GM18507 (cell line): ENCODE data around the gene BACH1.

Experiments
- DNase-seq: peaks from one replicate; pipeline ENCODE4 v3.0.0; 2011; ENCODE audit warnings: low read depth; ENCODE audit not compliant: insufficient read length; ENCODE audit errors: extremely low spot score
- FAIRE-seq: peaks from 2 replicates; lab custom pipeline; 2011; peaks lifted over from hg19 to GRCh38; lab: Jason Lieb, UNC

Gene BACH1

DNA sequence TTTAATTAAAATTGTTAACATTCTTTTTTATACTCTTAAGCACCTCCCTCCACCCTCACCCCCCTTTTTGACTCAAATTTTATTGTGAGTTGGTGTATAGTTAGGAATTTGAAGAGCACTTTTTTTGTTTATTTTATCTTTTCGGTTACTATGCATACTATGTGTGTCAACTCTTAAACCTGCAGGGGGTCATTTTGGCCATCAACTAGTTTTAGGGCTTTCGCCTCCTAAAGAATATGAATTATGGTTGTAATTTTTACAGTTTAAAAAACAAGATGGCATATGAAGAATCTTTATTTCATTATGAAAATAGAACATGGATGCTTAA, 9.7 kb downstream of the BACH1 start:
- FAIRE-seq, result no peak
- no peak for DNase-seq

- DNase-seq (no peak), FAIRE-seq (no peak)
Measured at GRCh38 chr21:29309703-29310102, 11.0 kb downstream of the BACH1 start.

- no peak for DNase-seq
- no peak for FAIRE-seq
Measured at GRCh38 chr21:29311802-29312201, 13.1 kb downstream of the BACH1 start.

DNA sequence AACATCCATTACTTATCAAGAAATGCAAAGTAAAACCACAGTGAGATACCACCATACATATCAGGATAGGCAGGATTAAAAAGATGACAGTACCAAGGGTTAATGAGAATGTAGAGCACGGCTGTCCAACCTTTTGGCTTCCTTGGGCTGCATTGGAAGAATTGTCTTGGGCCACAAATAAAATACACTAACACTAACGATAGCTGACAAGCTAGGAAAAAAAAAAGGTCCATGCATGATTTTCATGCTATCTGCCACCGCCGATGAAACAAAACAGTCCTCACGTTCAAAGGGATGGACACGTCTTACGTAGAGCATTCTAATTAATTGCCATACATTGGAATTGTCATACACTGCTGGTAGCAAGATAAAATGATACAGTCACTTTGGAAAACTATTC, 14.3 kb downstream of the BACH1 start:
- DNase-seq, result no peak
- no peak for FAIRE-seq

DNA sequence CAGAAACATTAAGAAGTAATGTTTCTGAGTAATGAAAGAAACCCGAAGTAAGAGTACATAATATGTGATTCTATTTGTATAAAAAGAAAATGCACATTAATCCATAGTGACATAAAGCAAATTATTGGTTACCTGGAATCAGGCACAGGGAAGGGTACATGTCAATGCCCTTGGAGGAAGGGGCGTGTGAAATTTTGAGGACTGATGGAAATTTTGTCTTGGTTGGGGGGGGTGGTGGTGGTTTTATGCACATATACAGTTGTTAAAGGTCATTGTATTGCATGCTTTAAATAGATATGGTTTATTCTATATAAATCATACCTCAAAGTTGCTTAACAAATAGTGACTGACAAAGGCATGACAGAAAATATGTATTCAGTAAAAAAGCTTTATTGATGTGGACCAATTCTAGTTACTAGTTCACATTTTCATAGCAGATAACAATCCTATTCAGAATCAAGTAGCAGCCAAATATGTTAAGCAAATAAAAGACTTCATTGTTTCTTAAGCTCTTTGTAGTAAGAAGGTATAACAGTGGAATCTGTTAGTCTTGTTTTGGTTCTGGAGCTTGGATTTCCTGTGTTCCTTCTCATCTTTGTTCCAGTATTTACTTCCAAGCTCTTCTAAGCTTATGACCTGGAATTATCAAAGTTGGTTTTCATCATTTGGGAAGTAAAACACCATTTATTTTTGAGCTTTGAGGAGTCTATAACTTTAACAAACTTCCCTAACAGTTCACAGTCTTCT, 15.1 kb downstream of the BACH1 start:
- FAIRE-seq (no peak), DNase-seq (no peak)

DNA sequence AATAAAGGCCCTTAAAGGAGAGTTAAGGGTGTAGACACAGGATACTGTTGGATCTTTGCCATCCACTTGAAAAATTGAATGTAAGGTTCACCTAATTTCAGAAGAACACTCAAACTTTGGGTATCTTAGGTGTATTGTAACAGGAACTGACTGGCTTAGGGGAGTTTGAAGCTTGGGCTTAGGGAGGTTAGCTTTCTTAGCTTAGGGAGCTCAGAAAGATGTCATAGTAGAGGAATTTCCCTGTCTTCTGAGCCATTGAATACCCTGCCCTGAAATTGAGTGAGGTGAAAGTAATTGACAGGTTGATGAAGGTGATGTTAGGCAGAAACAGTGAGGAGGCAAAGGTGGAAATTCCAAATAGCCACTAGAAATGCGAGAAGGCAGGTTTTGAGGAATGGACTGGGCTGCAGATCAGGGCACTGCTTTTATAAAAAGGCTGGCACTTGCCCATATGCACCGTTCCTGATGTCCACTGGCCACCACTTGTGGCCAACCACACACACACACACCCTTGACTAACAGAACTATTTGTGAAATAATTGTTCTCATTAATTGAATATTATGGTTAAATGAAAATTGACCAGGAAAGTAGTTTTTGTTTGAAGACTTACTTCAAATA, 16.5 kb downstream of the BACH1 start:
- FAIRE-seq (no peak), DNase-seq (no peak)

- no peak for FAIRE-seq
- DNase-seq, result no peak
Measured at GRCh38 chr21:29316029-29316742, 17.5 kb downstream of the BACH1 start.

DNA sequence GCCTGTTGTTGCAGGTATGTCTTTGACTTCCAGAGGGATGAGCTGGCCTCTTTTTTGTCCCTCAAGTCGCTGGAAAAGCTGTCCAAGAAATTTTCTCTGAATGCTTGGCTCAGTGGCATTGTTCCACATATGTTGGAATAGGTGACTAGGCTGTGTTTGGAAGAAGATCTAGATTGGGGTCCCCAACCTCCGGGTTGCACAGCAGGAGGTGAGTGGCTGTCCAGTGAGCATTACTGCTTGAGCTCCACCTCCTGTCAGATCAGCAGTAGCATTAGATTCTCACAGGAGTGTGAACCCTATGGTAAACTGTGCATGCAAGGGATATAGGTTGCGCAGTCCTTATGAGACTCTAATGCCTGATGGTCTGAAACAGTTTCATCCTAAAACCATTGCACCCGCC, 18.1 kb downstream of the BACH1 start:
- DNase-seq (no peak), FAIRE-seq (no peak)

GRCh38 chr21:29318354-29318753, 19.6 kb downstream of the BACH1 start:
- DNase-seq, result no peak
- FAIRE-seq, result no peak

DNA sequence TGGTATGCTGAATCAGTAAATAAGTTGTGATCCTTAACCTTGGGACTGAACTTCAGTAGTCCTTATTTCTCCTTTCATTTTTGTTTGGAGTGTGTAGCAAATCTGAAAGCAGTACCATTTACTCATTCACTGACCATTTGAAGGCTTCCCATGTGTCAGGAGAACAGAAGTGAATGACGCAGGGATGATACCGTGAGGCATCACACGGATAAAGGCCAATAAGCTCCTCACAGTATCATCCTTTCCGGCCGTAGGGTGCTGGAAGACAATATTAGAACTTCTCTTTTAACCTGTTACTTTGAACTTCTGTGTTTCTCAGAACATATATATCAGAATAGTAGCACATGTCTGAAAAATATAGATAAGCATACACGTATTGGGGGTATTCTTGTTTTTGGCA, 21.3 kb downstream of the BACH1 start:
- DNase-seq (no peak), FAIRE-seq (no peak)

GRCh38 chr21:29321217-29321616, 22.5 kb downstream of the BACH1 start:
- FAIRE-seq, result no peak

GRCh38 chr21:29321932-29322928, 23.5 kb downstream of the BACH1 start:
- DNase-seq (no peak), FAIRE-seq (no peak)

More at GRCh38 chr21:29321217-29321616, 22.5 kb downstream of the BACH1 start:
- no peak for DNase-seq

- FAIRE-seq (no peak), DNase-seq (no peak)
Measured at GRCh38 chr21:29323189-29323588, 24.5 kb downstream of the BACH1 start.

- FAIRE-seq (no peak), DNase-seq (no peak)
Measured at GRCh38 chr21:29326914-29327554, 28.3 kb downstream of the BACH1 start.

DNA sequence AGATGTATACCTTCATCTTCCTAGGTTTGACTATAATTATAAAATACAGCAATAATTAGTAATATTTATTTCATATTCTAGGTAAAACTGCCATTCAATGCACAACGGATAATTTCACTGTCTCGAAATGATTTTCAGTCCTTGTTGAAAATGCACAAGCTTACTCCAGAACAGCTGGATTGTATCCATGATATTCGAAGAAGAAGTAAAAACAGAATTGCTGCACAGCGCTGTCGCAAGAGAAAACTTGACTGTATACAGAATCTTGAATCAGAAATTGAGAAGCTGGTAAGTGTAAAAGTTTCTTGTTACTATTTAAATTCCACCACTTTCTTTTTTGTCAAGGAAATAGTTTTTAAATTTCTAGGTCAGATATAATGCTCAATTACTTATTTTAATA, 30.7 kb downstream of the BACH1 start:
- FAIRE-seq (no peak), DNase-seq (no peak)

DNA sequence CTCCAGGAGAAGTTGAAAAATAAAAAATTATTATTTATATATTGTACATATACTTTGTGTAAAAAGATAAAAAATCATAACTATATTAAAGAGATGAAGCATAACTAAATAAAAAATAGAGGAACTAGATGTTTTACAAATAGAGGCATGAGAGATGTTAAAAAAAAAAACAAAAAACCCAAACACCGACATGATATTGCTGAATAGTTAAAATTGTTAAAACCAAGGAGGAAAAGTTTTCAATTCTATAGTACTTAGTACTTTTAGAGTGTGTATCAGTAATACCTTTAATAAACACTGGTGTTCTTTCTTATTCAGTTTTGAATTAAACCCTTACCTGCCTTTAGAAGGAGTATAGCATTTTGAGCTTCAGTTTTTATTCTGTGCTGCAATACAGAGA, 32.1 kb downstream of the BACH1 start:
- FAIRE-seq (no peak), DNase-seq (no peak)

- FAIRE-seq (no peak), DNase-seq (no peak)
Measured at GRCh38 chr21:29332461-29333362, 34.0 kb downstream of the BACH1 start.

DNA sequence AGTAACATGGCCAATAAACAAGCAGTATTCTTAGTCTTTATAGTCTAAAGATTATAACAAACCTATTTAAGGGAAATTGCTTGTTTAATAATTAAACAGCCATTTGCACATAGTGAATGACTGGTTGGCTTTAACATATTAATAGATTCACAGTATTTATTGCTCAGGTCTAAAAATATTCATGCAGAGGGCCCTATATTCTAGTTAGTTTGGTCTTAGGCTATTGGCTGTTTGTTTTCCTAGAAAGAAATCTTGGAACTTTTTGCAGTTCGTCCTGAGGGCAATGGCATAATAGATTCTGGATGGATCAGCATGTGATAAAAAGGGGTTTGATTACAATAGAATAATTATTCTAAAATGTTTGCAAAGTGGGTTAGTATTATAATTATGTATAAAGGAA, 34.7 kb downstream of the BACH1 start:
- DNase-seq (no peak), FAIRE-seq (no peak)
